H1 (cell line): Measurements from ENCODE around the gene ERCC6. TPM values are rescaled to one million over a fixed set of nuclear protein-coding genes. Genes with fewer than 3 reads are reported as not detected.

Experiments used
- CTCF ChIA-PET: fragments of 300-600 bp; sonication (Branson Sonifier 250); formaldehyde crosslinking; loops from one replicate; lab custom pipeline; 2021; ENCODE audit not compliant: partially characterized antibody; lab: Charles Lee
- POLR2A ChIA-PET: fragments of 300-600 bp; sonication (Branson Sonifier 250); formaldehyde crosslinking; loops from one replicate; lab custom pipeline; 2021; ENCODE audit warnings: inconsistent platforms; ENCODE audit not compliant: partially characterized antibody; lab: Charles Lee
- DNase-seq, 2 experiments: peaks; one replicate each; pipeline versions ENCODE4 v3.0.0 to v3.0.0-alpha.2; 2010 to 2022; ENCODE audit warnings: low spot score in 2 of 2, low read depth in 1 of 2, mixed read lengths in 1 of 2
- FAIRE-seq: peaks from 2 replicates; lab custom pipeline; 2011; peaks lifted over from hg19 to GRCh38; lab: Jason Lieb, UNC
- H2AFZ ChIP-seq: 2 replicates; pipeline ENCODE4 v1.8.1; 2012; ENCODE audit warnings: low read length, inconsistent platforms
- H2AK5ac ChIP-seq: 2 replicates; pipeline ENCODE4 v1.6.1; 2013; ENCODE audit warnings: low read depth, low read length
- H2BK120ac ChIP-seq: replicated peaks from 2 replicates; pipeline ENCODE3; 2013; ENCODE audit warnings: low read depth, low read length, inconsistent platforms
- H2BK12ac ChIP-seq: 2 replicates; pipeline ENCODE4 v1.6.1; 2013; ENCODE audit warnings: low read depth, low read length
- H2BK15ac ChIP-seq: 2 replicates; pipeline ENCODE4 v1.6.1; 2013; ENCODE audit warnings: low read length
- H2BK20ac ChIP-seq: 2 replicates; pipeline ENCODE4 v1.6.1; 2013; ENCODE audit warnings: low read length
- H2BK5ac ChIP-seq: 2 replicates; pipeline ENCODE4 v1.6.1; 2013; ENCODE audit warnings: low read depth, low read length
- H3K14ac ChIP-seq: 2 replicates; pipeline ENCODE4 v1.6.1; 2013; ENCODE audit warnings: inconsistent platforms; ENCODE audit not compliant: insufficient read length
- H3K18ac ChIP-seq: 2 replicates; pipeline ENCODE4 v1.6.1; 2013; ENCODE audit warnings: low read length; ENCODE audit errors: extremely low read depth
- H3K23ac ChIP-seq: 2 replicates; pipeline ENCODE4 v1.6.1; 2013; ENCODE audit warnings: inconsistent platforms; ENCODE audit not compliant: insufficient read length
- H3K23me2 ChIP-seq: 2 replicates; pipeline ENCODE4 v1.6.1; 2013; ENCODE audit warnings: low read depth, low read length
- H3K27ac ChIP-seq: 2 replicates; pipeline ENCODE4 v1.6.1; 2011; ENCODE audit warnings: low read depth, low read length, inconsistent platforms
- H3K27me3 ChIP-seq, 4 experiments: replicated peaks in 1 of 4; 1 replicate in 1 of 4; 2 replicates in 3 of 4; pipeline versions ENCODE4 v1.6.1 to v1.8.1; 2011 to 2013; ENCODE audit warnings: low read length in 3 of 4, mild to moderate bottlenecking in 3 of 4, inconsistent platforms in 2 of 4, mixed read lengths in 2 of 4, moderate library complexity in 1 of 4; ENCODE audit not compliant: control insufficient read depth in 3 of 4, insufficient read depth in 3 of 4; ENCODE audit errors: extremely low read depth in 1 of 4
- H3K36me3 ChIP-seq, 4 experiments: 2 replicates each; pipeline versions ENCODE4 v1.6.1 to v1.8.1; 2011 to 2013; ENCODE audit warnings: mild to moderate bottlenecking in 4 of 4, low read length in 3 of 4, moderate library complexity in 2 of 4, control low read depth in 1 of 4, inconsistent platforms in 1 of 4; ENCODE audit not compliant: insufficient read depth in 4 of 4, control insufficient read depth in 2 of 4
- H3K4ac ChIP-seq: replicated peaks from 2 replicates; pipeline ENCODE3; 2013; ENCODE audit warnings: low read length, low read depth, mixed read lengths, inconsistent platforms; ENCODE audit not compliant: insufficient read length
- H3K4me1 ChIP-seq, 4 experiments: replicated peaks in 1 of 4; 1 replicate in 1 of 4; 2 replicates in 3 of 4; pipeline versions ENCODE4 v1.6.1 to v1.8.1; 2011 to 2013; ENCODE audit warnings: low read length in 3 of 4, inconsistent platforms in 2 of 4, mixed read lengths in 1 of 4; ENCODE audit not compliant: insufficient read depth in 4 of 4, control insufficient read depth in 3 of 4
- H3K4me2 ChIP-seq, 2 experiments: 2 replicates each; pipeline versions ENCODE4 v1.6.1 to v1.8.1; 2011 to 2013; ENCODE audit warnings: low read depth in 2 of 2, low read length in 2 of 2, control low read depth in 1 of 2, inconsistent platforms in 1 of 2, mild to moderate bottlenecking in 1 of 2; ENCODE audit not compliant: insufficient read depth in 1 of 2
- H3K4me3 ChIP-seq, 4 experiments: fragments of 200-600, 300-600 bp in 1 of 4; sonication (generic), shearing (Covaris generic), sonication (Bioruptor Twin) in 1 of 4; 2 replicates each; pipeline versions ENCODE4 v1.5.1 to v1.8.1; 2011 to 2016; ENCODE audit warnings: low read length in 4 of 4, low read depth in 3 of 4, control low read depth in 2 of 4, inconsistent platforms in 2 of 4, mild to moderate bottlenecking in 2 of 4, mixed read lengths in 1 of 4, moderate library complexity in 1 of 4; ENCODE audit not compliant: insufficient read depth in 2 of 4; ENCODE audit errors: extremely low read depth in 1 of 4
- H3K56ac ChIP-seq: replicated peaks from 2 replicates; pipeline ENCODE3; 2013; ENCODE audit warnings: low read depth, mild to moderate bottlenecking, mixed read lengths, low read length, inconsistent platforms; ENCODE audit not compliant: insufficient read length
- H3K79me1 ChIP-seq: 2 replicates; pipeline ENCODE4 v1.6.1; 2013; ENCODE audit warnings: low read depth, low read length, control low read depth
- H3K79me2 ChIP-seq, 2 experiments: 2 replicates each; pipeline versions ENCODE4 v1.6.1 to v1.8.1; 2012 to 2013; ENCODE audit warnings: low read length in 2 of 2, mild to moderate bottlenecking in 2 of 2, inconsistent platforms in 1 of 2; ENCODE audit not compliant: insufficient read depth in 2 of 2, control insufficient read depth in 1 of 2
- H3K9ac ChIP-seq, 4 experiments: replicated peaks in 1 of 4; 1 replicate in 1 of 4; 2 replicates in 3 of 4; pipeline versions ENCODE4 v1.6.1 to v1.8.1; 2011 to 2013; ENCODE audit warnings: low read depth in 3 of 4, low read length in 3 of 4, control low read depth in 2 of 4, mild to moderate bottlenecking in 2 of 4, moderate library complexity in 2 of 4, inconsistent platforms in 1 of 4; ENCODE audit errors: extremely low read depth in 1 of 4
- H3K9me3 ChIP-seq, 2 experiments: 2 replicates each; pipeline versions ENCODE4 v1.6.1 to v1.8.1; 2012 to 2013; ENCODE audit warnings: mild to moderate bottlenecking in 2 of 2, moderate library complexity in 2 of 2, control low read depth in 1 of 2, inconsistent platforms in 1 of 2, low read depth in 1 of 2, low read length in 1 of 2, mixed read lengths in 1 of 2; ENCODE audit not compliant: insufficient read depth in 2 of 2
- H4K20me1 ChIP-seq, 2 experiments: replicated peaks in 1 of 2; 2 replicates each; pipeline versions ENCODE3 to v1.8.1; 2011 to 2013; ENCODE audit warnings: inconsistent platforms in 2 of 2, low read length in 2 of 2, mild to moderate bottlenecking in 1 of 2; ENCODE audit not compliant: insufficient read depth in 2 of 2, control insufficient read depth in 1 of 2
- H4K5ac ChIP-seq: 2 replicates; pipeline ENCODE4 v1.6.1; 2013; ENCODE audit warnings: low read length, low read depth, mixed read lengths, inconsistent platforms; ENCODE audit not compliant: insufficient read length
- H4K8ac ChIP-seq: 2 replicates; pipeline ENCODE4 v1.8.0; 2013; ENCODE audit warnings: mild to moderate bottlenecking, moderate library complexity, low read length, inconsistent platforms; ENCODE audit not compliant: insufficient read depth; ENCODE audit errors: extremely low read depth
- H4K91ac ChIP-seq: replicated peaks from 2 replicates; pipeline ENCODE3; 2013; ENCODE audit warnings: low read length, mixed read lengths, inconsistent platforms; ENCODE audit not compliant: insufficient read length
- GABPA ChIP-seq: IDR thresholded peaks from 2 replicates; pipeline ENCODE4 v1.6.1; 2011; ENCODE audit warnings: mild to moderate bottlenecking, low read length, moderate library complexity, borderline replicate concordance; ENCODE audit not compliant: insufficient read depth
- WGBS, 2 experiments: shearing (Covaris generic) in 1 of 2; methylation state at CpG; one replicate each; pipeline versions ENCODE4 v1.1.6 to v1.1.7; 2013 to 2015; ENCODE audit warnings: low lambda C conversion rate in 2 of 2, mixed read lengths in 2 of 2, inconsistent platforms in 1 of 2, low coverage in 1 of 2, missing lambda C conversion rate in 1 of 2; ENCODE audit not compliant: insufficient replicate concordance in 2 of 2, insufficient coverage in 1 of 2, insufficient read length in 1 of 2; ENCODE audit errors: extremely low coverage in 1 of 2, missing lambda C conversion rate in 1 of 2; 5-methylcytosine and 5-hydroxymethylcytosine counted together
- polyA plus RNA-seq, 7 experiments: library from polyadenylated mRNA; depleted of rRNA in 3 of 7; stranded (reverse) in 5 of 7; unstranded in 2 of 7; fragments of >200 nt in 5 of 7; fragments of 200-250 nt in 2 of 7; gene quantifications; 1 replicate in 5 of 7; 2 replicates in 1 of 7; 4 replicates in 1 of 7; pipeline versions ENCODE4 v1.2.1 to v1.2.3, GENCODE V29; 2011 to 2013; ENCODE audit warnings: missing spikeins in 2 of 7, mixed read lengths in 2 of 7
- total RNA-seq: library from RNA; stranded (reverse); fragmentation: NEBNext Ultra II Directional; extraction: Animal tissue kit (Norgen Biotek cat#: 25700); gene quantifications from 2 replicates; pipeline ENCODE4 v1.2.1, GENCODE V29; 2021

ERCC6 gene
- total and polyA plus RNA-seq, 2 of the 8 experiments (the other 6 are each of a cell fraction or from before 2014, with no cell fraction given) = 4.1 to 11.9 TPM

DNA sequence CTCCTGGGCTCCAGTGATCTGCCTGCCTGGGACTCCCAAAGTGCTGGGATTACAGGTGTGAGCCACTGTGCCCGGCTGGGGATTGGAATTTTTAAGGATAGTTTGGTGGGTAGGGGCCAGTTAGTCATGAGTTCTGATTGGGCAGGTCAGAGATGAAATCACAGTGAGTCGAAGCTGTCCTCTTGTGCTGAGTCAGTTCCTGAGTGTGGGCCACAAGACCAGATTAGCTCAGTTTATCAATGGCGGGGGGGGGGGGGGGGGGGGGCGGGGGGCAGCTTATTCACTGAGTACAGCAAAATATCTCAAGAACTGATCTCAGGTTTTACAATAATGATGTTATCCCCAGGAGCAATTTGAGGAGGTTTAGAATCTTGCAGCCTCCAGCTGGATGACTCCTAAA, 11.6 kb upstream of the ERCC6 start:
- Histone ChIP-seq H2BK20ac (no peak overlapping the region), H2AK5ac (no peak overlapping the region), H4K8ac (no peak overlapping the region), H4K91ac (no peak overlapping the region), H3K23me2 (no peaks in the 10 kb centered on the region; the same call in 1 of the 2 replicates), H3K27me3 (no peaks in the 10 kb centered on the region), H3K4ac (no peak overlapping the region), H3K4me2 (no peak overlapping the region), H3K9ac (no peak overlapping the region), H3K36me3 (no peaks in the 10 kb centered on the region), H2AFZ (no peak overlapping the region), H4K5ac (no peak overlapping the region), H2BK15ac (no peak overlapping the region), H2BK5ac (no peak overlapping the region), H3K4me3 (no peak overlapping the region), H3K23ac (no peak overlapping the region), H3K79me2 (no peaks in the 10 kb centered on the region), H4K20me1 (no peaks in the 10 kb centered on the region), H3K56ac (no peak overlapping the region), H3K4me1 (no peaks in the 10 kb centered on the region; a peak in 1 of 7 replicates), H3K79me1 (no peaks in the 10 kb centered on the region), H3K27ac (no peak overlapping the region), H2BK120ac (no peak overlapping the region), H2BK12ac (no peak overlapping the region), H3K9me3 (peaks cover 0 to 2% of the 10 kb centered on the region in 2 experiments; a peak in 1 of 4 replicates), H3K18ac (no peak overlapping the region), H3K14ac (no peak overlapping the region)
- POLR2A ChIA-PET = interaction anchor here (0.6 to 1.6 kb wide), 2 partner anchors 11 to 1074 kb away, joined by 4 read pairs; no protein-coding TSS in a partner anchor
- no peak for TF ChIP-seq GABPA
- no peak for DNase-seq
- CTCF ChIA-PET = interaction anchor here (1.5 to 2.2 kb wide), 3 partner anchors 9 to 40 kb away, joined by 3 to 6 read pairs (median 5); no protein-coding TSS in a partner anchor
- no peak for FAIRE-seq
- WGBS, 2 experiments = 64% methylated on average over 4 of the region's 4 CpGs; no CpG with 5 or more reads in 1 of the 2 experiments
